ENCODE measurements around the gene CTU1. TPM values are rescaled to one million over a fixed set of nuclear protein-coding genes. Genes with fewer than 3 reads are reported as not detected.
A peak's percentile ranks its signal among the peaks of the same experiment; 100 is the strongest.

CTU1 gene
- total and polyA plus RNA-seq, 10 donors: 1.1 to 8.2 (median 6.0) TPM

DNA sequence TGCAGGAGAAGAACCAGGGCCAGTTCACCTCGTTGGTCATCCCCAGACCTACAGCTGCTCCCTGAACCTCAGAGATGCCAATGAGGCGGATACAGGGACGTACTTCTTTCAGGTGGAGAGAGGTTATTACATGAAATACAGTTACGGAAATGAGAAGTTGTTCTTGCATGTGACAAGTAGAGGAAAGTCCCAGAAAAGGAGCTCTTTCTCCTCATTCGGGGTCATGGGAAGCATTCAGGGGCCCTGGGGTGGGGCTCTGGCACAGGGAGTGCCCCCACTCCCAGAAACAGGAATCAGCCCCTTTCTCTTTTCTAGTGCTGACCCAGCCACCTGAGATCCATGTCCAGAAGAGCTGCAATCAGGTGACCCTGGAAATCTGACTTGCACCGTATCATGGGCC is 12.0 kb upstream of the CTU1 start:
- peak overlapping the region in 6 of 8 donors; percentile 22 to 97 (median 90) for H3K27ac ChIP-seq

DNA sequence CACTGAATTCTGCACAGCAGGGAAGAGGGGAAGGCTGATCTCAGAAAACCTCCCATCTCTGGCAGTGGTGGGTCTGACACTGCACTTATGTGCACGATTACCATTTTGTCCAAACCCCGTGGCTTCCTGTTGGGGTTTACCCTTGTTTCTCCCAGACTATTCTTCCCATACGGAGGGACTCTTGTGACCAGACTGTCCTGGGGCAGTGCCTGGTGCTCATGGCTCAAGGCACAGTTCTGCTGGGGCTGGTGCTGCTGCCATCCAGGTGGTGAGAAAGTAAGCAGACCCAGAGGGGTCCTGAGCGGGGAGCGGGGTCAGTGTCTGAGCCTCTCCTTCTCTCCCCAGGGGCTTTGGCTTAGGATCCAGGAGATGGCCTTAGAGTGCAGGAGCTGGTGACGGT is 11.4 kb upstream of the CTU1 start:
- H3K9me3 ChIP-seq: no peaks in the 10 kb centered on the region
- 61 to 76% (median 72%) methylated on average over 5 to 6 of the region's 6 CpGs for WGBS, 5 donors
- peaks cover 0 to 14% (median 0%) of the 10 kb centered on the region in 7 donors for H3K27me3 ChIP-seq (replicated peaks in 1 of 7)
- H3K36me3 ChIP-seq: no peaks in the 10 kb centered on the region
- peaks cover 0 to 68% (median 29%) of the 10 kb centered on the region in 6 donors for H3K4me1 ChIP-seq
- DNase-seq: peak; percentile 67
- peak overlapping the region in 4 of 8 donors; percentile 90 to 97 (median 92) for H3K27ac ChIP-seq
- H3K4me3 ChIP-seq: no peak overlapping the region
- intact Hi-C loops (cut with DNase I; ENCODE audit: low total_unique reads): no loop called here
- TF ChIP-seq, protein P1, sequence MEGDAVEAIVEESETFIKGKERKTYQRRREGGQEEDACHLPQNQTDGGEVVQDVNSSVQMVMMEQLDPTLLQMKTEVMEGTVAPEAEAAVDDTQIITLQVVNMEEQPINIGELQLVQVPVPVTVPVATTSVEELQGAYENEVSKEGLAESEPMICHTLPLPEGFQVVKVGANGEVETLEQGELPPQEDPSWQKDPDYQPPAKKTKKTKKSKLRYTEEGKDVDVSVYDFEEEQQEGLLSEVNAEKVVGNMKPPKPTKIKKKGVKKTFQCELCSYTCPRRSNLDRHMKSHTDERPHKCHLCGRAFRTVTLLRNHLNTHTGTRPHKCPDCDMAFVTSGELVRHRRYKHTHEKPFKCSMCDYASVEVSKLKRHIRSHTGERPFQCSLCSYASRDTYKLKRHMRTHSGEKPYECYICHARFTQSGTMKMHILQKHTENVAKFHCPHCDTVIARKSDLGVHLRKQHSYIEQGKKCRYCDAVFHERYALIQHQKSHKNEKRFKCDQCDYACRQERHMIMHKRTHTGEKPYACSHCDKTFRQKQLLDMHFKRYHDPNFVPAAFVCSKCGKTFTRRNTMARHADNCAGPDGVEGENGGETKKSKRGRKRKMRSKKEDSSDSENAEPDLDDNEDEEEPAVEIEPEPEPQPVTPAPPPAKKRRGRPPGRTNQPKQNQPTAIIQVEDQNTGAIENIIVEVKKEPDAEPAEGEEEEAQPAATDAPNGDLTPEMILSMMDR (IDR thresholded peaks at IDR 0.05 in 8 of 11, conservative IDR thresholded peaks at IDR 0.05 in 3 of 11): no peak
- TF ChIP-seq POLR2A (IDR thresholded peaks at IDR 0.05): no peak
- TF ChIP-seq POLR2AphosphoS5 (IDR thresholded peaks at IDR 0.05): no peak

More for the DNA sequence above, 12.0 kb upstream of the CTU1 start:
- no peak for DNase-seq
- Histone ChIP-seq H3K4me1 (peaks cover 0 to 68% (median 31%) of the 10 kb centered on the region in 6 donors), H3K36me3 (no peaks in the 10 kb centered on the region), H3K9me3 (no peaks in the 10 kb centered on the region), H3K4me3 (no peak overlapping the region), H3K27me3 (replicated peaks in 1 of 7) (peaks cover 0 to 13% (median 0%) of the 10 kb centered on the region in 7 donors)
- intact Hi-C loops (cut with DNase I; ENCODE audit: low total_unique reads): no loop called here
- 69 to 81% (median 77%) methylated on average over 6 of the region's 6 CpGs for WGBS, 5 donors
- TF ChIP-seq, protein P1 (IDR thresholded peaks at IDR 0.05 in 8 of 11, conservative IDR thresholded peaks at IDR 0.05 in 3 of 11): no peak

DNA sequence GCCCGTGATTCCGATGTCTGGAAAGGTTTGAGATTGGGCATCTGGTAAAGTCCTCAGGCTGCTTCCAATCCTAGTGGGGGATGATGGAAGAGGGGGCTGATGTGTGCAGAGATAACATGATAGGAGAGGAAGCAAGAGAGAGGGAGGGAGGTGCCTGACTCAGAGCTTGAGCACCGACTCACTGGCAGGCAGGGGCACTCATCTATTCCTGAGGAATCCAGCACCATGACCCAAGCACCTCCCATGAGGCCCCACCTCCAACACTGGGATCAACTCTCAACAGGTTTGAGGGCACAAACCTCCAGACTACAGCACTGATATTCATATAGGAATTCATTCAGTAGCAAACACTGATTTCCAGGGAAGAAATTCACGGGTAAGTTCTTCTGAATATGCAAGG is 10.9 kb upstream of the CTU1 start:
- WGBS, 5 donors: 64 to 69% (median 66%) methylated on average over 4 of the region's 4 CpGs
- DNase-seq: no peak
- TF ChIP-seq POLR2A (IDR thresholded peaks at IDR 0.05) (no peak), POLR2AphosphoS5 (IDR thresholded peaks at IDR 0.05) (no peak)
- TF ChIP-seq, protein P1 (IDR thresholded peaks at IDR 0.05 in 8 of 11, conservative IDR thresholded peaks at IDR 0.05 in 3 of 11): no peak
- no peaks in the 10 kb centered on the region for H3K36me3 ChIP-seq
- H3K27me3 ChIP-seq (replicated peaks in 1 of 7): peaks cover 0 to 14% (median 0%) of the 10 kb centered on the region in 7 donors
- H3K4me3 ChIP-seq: no peak overlapping the region
- H3K9me3 ChIP-seq: no peaks in the 10 kb centered on the region
- peak overlapping the region in 3 of 8 donors; percentile 91 to 97 (median 93) for H3K27ac ChIP-seq
- H3K4me1 ChIP-seq: peaks cover 0 to 67% (median 26%) of the 10 kb centered on the region in 6 donors
- intact Hi-C loops (cut with DNase I; ENCODE audit: low total_unique reads): no loop called here

DNA sequence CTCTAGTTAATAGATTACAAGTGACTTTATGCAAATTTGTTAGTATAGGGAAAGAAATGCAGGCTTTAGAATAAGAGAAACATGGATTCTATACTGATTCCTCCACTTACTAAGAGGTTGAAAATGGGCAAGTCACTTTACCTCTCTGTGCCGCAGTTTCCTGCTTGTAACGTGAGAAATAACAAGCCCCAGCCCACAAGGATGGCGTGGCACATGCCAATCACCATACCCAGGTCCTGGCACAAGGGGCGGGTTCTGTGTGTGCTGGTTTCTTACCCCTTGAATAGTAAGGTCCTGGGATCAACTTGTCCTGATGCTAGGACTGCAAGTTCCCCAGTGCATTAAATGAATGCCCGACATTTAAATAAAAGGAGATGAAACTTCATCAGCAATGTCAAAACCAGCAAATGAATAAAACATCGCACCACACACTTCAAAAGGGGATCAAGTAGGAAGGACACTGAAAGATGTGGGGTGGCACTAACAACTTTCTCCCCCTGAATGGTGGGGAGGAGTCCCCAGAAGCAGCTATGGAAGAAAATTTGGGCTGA is 8.6 kb upstream of the CTU1 start:
- 64 to 84% (median 79%) methylated on average over 4 to 6 of the region's 6 CpGs for WGBS, 5 donors
- H3K27ac ChIP-seq: peak overlapping the region in 1 of 8 donors; percentile 87
- no peaks in the 10 kb centered on the region for H3K36me3 ChIP-seq
- H3K4me3 ChIP-seq: no peak overlapping the region
- TF ChIP-seq POLR2AphosphoS5 (IDR thresholded peaks at IDR 0.05): no peak
- no peak for TF ChIP-seq POLR2A (IDR thresholded peaks at IDR 0.05)
- TF ChIP-seq, protein P1 (IDR thresholded peaks at IDR 0.05 in 8 of 11, conservative IDR thresholded peaks at IDR 0.05 in 3 of 11): no peak
- H3K4me1 ChIP-seq: peaks cover 0 to 66% (median 8%) of the 10 kb centered on the region in 6 donors
- peaks cover 0 to 15% (median 0%) of the 10 kb centered on the region in 7 donors for H3K27me3 ChIP-seq (replicated peaks in 1 of 7)
- intact Hi-C loops (cut with DNase I; ENCODE audit: low total_unique reads): no loop called here
- DNase-seq: peak; percentile 74
- no peaks in the 10 kb centered on the region for H3K9me3 ChIP-seq
